ENCODE measurements around the gene BCL3. TPM values are rescaled to one million over a fixed set of nuclear protein-coding genes. Genes with fewer than 3 reads are reported as not detected.

The BCL3 gene
- total and polyA plus RNA-seq, 2 of the 13 experiments (the other 11 are each of a cell fraction or from before 2014, with no cell fraction given) = 2.3 to 4.0 TPM

- TF ChIP-seq SAFB2 (CRISPR knock-in tag; IDR thresholded peaks at IDR 0.05; ENCODE audit: borderline replicate concordance, low read depth) (peak; percentile 47; the same call in 1 of the 2 replicates), ZZZ3 (CRISPR knock-in tag; IDR thresholded peaks at IDR 0.05; ENCODE audit: borderline replicate concordance) (no peak), E2F1 (CRISPR knock-in tag; IDR thresholded peaks at IDR 0.05) (no peak), BRF2 (CRISPR knock-in tag; IDR thresholded peaks at IDR 0.05) (no peak), ESRRA (CRISPR knock-in tag; IDR thresholded peaks at IDR 0.05; ENCODE audit: low read depth) (peak; percentile 98), SMAD9 (CRISPR knock-in tag; IDR thresholded peaks at IDR 0.05) (no peak), MEIS1 (CRISPR knock-in tag; IDR thresholded peaks at IDR 0.05; ENCODE audit: borderline replicate concordance) (peak; percentile 83; the same call in 1 of the 2 replicates), ZNF180 (CRISPR knock-in tag; IDR thresholded peaks at IDR 0.05; ENCODE audit: borderline replicate concordance, low read depth) (no peak), PLSCR1 (CRISPR knock-in tag; IDR thresholded peaks at IDR 0.05; ENCODE audit: borderline replicate concordance) (no peak), ZNF678 (CRISPR knock-in tag; IDR thresholded peaks at IDR 0.05) (no peak), ZMYM4 (CRISPR knock-in tag; IDR thresholded peaks at IDR 0.05) (peak; percentile 70; the same call in 1 of the 2 replicates), KDM2A (CRISPR knock-in tag; IDR thresholded peaks at IDR 0.05; ENCODE audit: borderline replicate concordance, low read depth) (peak; percentile 44; the same call in 1 of the 2 replicates), ZNF691 (CRISPR knock-in tag; IDR thresholded peaks at IDR 0.05; ENCODE audit: borderline replicate concordance, low read depth) (peak; percentile 86), MBD4 (IDR thresholded peaks at IDR 0.05; ENCODE audit: borderline replicate concordance, low read length) (no peak), ATF1 (CRISPR knock-in tag; IDR thresholded peaks at IDR 0.05) (no peak), KMT2A (CRISPR knock-in tag; IDR thresholded peaks at IDR 0.05) (no peak), GABPB1 (CRISPR knock-in tag; IDR thresholded peaks at IDR 0.05) (peak; percentile 20; the same call in 1 of the 2 replicates), ZNF33B (CRISPR knock-in tag; IDR thresholded peaks at IDR 0.05) (no peak), ZNF460 (CRISPR knock-in tag; IDR thresholded peaks at IDR 0.05; ENCODE audit: borderline replicate concordance) (0 out of 2 replicates have a peak, but pooled peaks have one; percentile 8), ETV5 (CRISPR knock-in tag; IDR thresholded peaks at IDR 0.05; ENCODE audit: borderline replicate concordance) (peak; percentile 84), FOXC1 (CRISPR knock-in tag; IDR thresholded peaks at IDR 0.05; ENCODE audit: borderline replicate concordance) (peak; percentile 64), ZNF766 (CRISPR knock-in tag; IDR thresholded peaks at IDR 0.05; ENCODE audit: borderline replicate concordance) (no peak), RAD21 (CRISPR knock-in tag; IDR thresholded peaks at IDR 0.05) (peak; percentile 38), MYPOP (CRISPR knock-in tag; IDR thresholded peaks at IDR 0.05) (no peak), ZNF709 (CRISPR knock-in tag; IDR thresholded peaks at IDR 0.05) (no peak)
Measured at GRCh38 chr19:44718441-44719261, 29.9 kb upstream of the BCL3 start (continued).
